Stromal cell of bone marrow (primary cell): ENCODE data around the gene WDR27.
"Not testable (repeated sequence)": the region's sequence is repeated elsewhere in the genome, so short reads cannot be mapped to it uniquely, and the experiment has no call there.

Source experiments
- DNase-seq: peaks from one replicate; pipeline ENCODE4 v3.0.0-alpha.2; 2012; ENCODE audit warnings: low read depth

The WDR27 gene

GRCh38 chr6:169520104-169520503, 181.7 kb downstream of the WDR27 start:
- DNase-seq: peak; percentile 52

- no peak for DNase-seq
These were observed 183.4 kb downstream of the WDR27 start for GRCh38 chr6:169518451-169518850.

GRCh38 chr6:169513478-169514193, 188.2 kb downstream of the WDR27 start:
- no peak for DNase-seq

- not testable (repeated sequence) for DNase-seq
These were observed 190.0 kb downstream of the WDR27 start for GRCh38 chr6:169511785-169512184.

- DNase-seq: no peak
These were observed 191.0 kb downstream of the WDR27 start for GRCh38 chr6:169510871-169511270.

- DNase-seq: no peak
These were observed 193.4 kb downstream of the WDR27 start for GRCh38 chr6:169508452-169508851.

- no peak for DNase-seq
These were observed 198.2 kb downstream of the WDR27 start for GRCh38 chr6:169503422-169504152.

- no peak for DNase-seq
These were observed 199.4 kb downstream of the WDR27 start for GRCh38 chr6:169502445-169502844.

- no peak for DNase-seq
These were observed 200.0 kb downstream of the WDR27 start for GRCh38 chr6:169501777-169502313.

- DNase-seq: no peak
These were observed 200.7 kb downstream of the WDR27 start for GRCh38 chr6:169501128-169501527.

GRCh38 chr6:169500688-169501087, 201.1 kb downstream of the WDR27 start:
- DNase-seq: no peak

GRCh38 chr6:169499848-169500247, 202.0 kb downstream of the WDR27 start:
- no peak for DNase-seq

- no peak for DNase-seq
These were observed 202.8 kb downstream of the WDR27 start for GRCh38 chr6:169498916-169499513.

- peak; percentile 59 for DNase-seq
These were observed 206.2 kb downstream of the WDR27 start for GRCh38 chr6:169495601-169496000.

GRCh38 chr6:169494038-169494437, 207.8 kb downstream of the WDR27 start:
- DNase-seq: no peak

GRCh38 chr6:169491482-169491881, 210.3 kb downstream of the WDR27 start:
- DNase-seq: no peak

- peak; percentile 71 for DNase-seq
These were observed 211.0 kb downstream of the WDR27 start for GRCh38 chr6:169490830-169491229.

GRCh38 chr6:169490246-169490641, 211.6 kb downstream of the WDR27 start:
- no peak for DNase-seq

GRCh38 chr6:169489563-169490245, 212.1 kb downstream of the WDR27 start:
- peak; percentile 78 for DNase-seq

GRCh38 chr6:169487579-169488436, 214.0 kb downstream of the WDR27 start:
- no peak for DNase-seq

- no peak for DNase-seq
These were observed 221.9 kb downstream of the WDR27 start for GRCh38 chr6:169479783-169480495.
